ENCODE results near the gene MROH8. TPM values are rescaled to one million over a fixed set of nuclear protein-coding genes. Genes with fewer than 3 reads are reported as not detected.
"Not testable (repeated sequence)": the region's sequence is repeated elsewhere in the genome, so short reads cannot be mapped to it uniquely, and the experiment has no call there.

The MROH8 gene
- polyA plus RNA-seq, 3 donors = 0.35 to 5.5 (median 3.6) TPM

GRCh38 chr20:37120497-37120896 lies 58.9 kb downstream of the MROH8 start:
- WGBS, 3 donors = 76 to 82% (median 79%) methylated on average over 4 of the region's 4 CpGs

DNA sequence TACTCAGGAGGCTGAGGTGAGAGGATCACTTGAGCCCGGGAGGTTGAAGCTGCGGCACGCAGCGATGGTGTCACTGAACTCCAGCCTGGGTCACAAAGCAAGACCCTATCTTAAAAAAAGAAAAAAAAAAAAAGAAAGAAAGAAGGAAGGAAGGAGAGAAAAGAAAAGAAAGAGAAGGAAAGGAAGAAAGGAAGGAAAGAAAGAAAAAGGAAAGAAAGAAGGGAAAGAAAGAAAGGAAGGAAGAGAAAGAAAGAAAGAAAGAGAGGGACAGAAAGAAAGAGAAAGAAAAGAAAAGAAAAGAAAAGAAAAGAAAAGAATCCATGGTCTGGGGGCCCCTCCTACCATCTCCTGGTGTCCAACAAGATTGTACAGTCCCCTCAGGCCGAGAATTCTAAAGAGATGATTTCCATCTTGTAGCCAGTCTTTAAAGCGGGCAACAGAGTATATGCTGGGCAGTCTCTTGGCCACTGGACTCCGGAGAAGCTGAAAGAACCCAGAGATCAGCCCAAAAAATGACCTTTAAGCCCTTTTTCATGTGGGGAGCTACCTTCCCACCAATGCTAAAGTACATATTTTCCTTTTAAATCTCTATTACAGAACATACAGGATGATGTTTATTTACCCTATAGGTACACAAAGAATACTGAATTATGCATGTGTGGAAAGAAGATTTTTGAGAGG lies 59.9 kb downstream of the MROH8 start:
- H3K27ac ChIP-seq (ENCODE audit: low read depth, low read length) = no peak overlapping the region
- 90 to 96% (median 92%) methylated on average over 7 of the region's 7 CpGs for WGBS, 3 donors

More at GRCh38 chr20:37120497-37120896, 58.9 kb downstream of the MROH8 start:
- H3K27ac ChIP-seq (ENCODE audit: low read depth, low read length) = no peak overlapping the region

DNA sequence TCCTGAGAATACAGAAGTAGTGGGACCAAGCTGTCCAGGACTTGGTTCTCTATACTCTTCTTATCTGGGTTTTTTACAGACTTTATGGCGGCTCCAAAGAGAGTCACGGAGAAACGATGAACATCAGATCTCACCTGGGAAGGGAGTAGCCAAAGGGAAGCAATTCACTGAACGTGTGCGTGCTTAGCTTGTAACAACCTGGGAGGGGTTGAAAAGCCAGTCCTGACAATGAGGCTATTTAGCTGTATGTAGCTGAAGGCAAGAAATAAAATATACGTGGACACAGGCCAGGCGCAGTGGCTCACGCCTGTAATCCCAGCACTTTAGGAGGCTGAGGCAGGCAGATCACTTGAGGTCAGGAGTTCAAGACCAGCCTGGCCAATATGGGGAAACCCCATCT lies 65.3 kb downstream of the MROH8 start:
- no peak overlapping the region for H3K27ac ChIP-seq (ENCODE audit: low read depth, low read length)
- 93 to 96% (median 93%) methylated on average over 8 of the region's 8 CpGs for WGBS, 3 donors

DNA sequence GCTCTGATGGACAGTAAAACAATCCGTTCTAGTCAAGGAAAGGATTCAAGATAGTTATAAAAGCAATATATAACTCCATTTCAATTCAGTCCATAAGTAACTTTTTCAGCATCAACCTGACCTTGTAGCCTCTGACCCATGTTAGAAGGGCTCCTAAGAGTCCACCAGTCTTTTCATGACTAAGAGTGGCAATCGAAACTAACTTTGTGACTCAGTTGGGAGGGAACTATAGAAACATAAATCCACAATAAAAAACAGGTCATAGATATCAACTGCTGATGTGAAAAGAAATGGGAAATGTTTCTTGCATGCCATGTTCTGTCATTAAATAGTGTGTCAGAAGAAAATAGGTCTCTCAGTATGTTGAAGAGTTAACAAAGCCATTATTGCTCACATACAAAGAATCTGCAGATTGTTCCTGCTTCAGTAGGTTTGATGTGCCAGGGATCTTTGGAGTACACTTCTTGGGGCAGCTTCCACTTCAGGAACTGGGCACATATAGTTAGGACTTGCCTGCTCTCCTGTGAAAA lies 67.4 kb downstream of the MROH8 start:
- H3K27ac ChIP-seq (ENCODE audit: low read depth, low read length) = no peak overlapping the region
- WGBS, 3 donors = 84 to 94% (median 93%) methylated on average over 2 of the region's 2 CpGs

DNA sequence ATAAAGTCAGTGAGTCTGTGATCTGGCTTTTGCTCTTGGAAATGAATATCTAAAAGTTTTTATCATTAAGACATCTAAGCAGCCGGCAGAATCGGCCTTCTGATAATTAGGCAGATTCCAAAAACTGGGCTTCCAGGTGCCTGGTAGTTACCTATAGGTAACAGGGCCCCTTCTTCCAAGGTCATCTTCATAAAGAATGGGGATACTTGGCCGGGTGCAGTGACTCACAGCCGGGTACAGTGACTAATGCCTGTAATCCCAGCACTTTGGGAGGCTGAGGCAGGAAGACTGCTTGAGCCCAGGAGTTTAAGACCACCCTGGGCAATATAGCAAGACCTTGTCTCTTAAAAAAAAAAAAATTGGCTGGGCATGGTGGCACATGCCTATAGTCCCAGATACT lies 70.7 kb downstream of the MROH8 start:
- H3K27ac ChIP-seq (ENCODE audit: low read depth, low read length) = no peak overlapping the region
- 84 to 95% (median 93%) methylated on average over 4 of the region's 4 CpGs for WGBS, 3 donors

DNA sequence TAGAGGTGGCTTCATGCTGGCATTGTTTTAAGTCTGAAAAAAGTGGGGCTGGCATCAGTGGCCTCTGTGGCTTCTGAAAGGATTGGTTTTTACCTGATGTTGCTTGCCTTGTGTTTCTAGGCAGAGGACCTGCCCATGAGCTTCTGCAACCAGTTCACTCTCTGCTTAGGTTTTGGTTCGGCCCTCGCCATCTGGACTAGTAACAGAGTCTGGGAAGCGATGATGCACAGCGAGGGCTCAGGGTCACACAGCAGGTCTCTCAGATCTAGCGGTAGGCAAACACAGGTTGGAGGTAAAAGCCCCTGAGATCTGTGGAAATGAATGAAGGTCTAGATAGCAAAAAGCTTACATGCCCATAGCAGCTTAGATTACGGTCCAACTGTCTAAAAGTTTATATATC lies 76.8 kb downstream of the MROH8 start:
- 89 to 93% (median 92%) methylated on average over 6 of the region's 6 CpGs for WGBS, 3 donors
- H3K27ac ChIP-seq (ENCODE audit: low read depth, low read length) = no peak overlapping the region

GRCh38 chr20:37096415-37097041 lies 82.8 kb downstream of the MROH8 start:
- H3K27ac ChIP-seq (ENCODE audit: low read depth, low read length) = no peak overlapping the region

DNA sequence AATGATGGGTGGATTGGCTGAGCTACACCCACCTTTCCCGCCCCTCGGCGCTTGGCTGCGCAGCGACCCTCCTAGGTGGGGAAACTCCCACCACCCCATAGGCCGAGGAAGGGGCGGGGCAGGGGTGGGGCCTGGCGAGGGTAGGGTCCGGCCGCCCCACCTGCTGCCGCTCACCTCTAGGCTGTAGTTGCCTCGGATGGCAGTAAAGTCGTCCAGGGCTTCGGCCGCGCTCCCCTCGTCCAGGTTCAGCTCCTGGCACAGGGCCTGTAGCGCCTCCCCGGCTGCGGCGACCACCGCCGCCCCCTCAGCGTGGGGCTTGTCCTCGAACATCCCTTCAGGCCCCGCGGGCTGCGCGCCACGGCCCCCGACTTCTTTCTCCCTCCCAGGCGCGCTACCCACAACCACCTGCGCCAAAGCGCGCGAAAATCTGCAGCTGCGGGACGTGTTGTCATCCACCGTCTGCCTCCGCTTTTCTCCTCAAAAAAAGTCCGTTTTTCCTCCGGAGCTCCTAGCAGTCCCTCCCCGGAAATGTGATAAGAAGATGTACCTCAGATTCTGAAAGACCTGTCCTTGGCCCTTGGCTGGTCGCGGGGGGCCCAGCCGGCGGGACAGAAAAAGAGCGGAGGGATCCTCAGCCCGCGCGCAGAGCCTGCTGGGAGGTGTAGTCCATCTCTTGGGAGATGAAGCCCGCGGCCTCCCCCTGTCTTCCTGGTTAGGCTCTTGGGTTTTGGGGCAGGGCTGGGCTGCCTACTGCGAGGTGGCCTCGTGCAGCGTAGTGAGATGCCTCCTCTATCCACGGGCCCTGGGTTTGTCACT lies 83.5 kb downstream of the MROH8 start, which contains the start of gene RBL1:
Gene RBL1, minus strand, starts transcription at position 399 of the 816 bp plus-strand sequence. Its CDS starts 69 bp downstream, at position 330.
- H3K27ac ChIP-seq (ENCODE audit: low read depth, low read length) = no peak within 1 kb of the TSS
- WGBS, 3 donors = 0 to 1% (median 0%) methylated on average over 50 to 58 of the region's 58 CpGs

More at GRCh38 chr20:37096415-37097041, 82.8 kb downstream of the MROH8 start:
- 64 to 75% (median 69%) methylated on average over 11 of the region's 11 CpGs for WGBS, 3 donors

DNA sequence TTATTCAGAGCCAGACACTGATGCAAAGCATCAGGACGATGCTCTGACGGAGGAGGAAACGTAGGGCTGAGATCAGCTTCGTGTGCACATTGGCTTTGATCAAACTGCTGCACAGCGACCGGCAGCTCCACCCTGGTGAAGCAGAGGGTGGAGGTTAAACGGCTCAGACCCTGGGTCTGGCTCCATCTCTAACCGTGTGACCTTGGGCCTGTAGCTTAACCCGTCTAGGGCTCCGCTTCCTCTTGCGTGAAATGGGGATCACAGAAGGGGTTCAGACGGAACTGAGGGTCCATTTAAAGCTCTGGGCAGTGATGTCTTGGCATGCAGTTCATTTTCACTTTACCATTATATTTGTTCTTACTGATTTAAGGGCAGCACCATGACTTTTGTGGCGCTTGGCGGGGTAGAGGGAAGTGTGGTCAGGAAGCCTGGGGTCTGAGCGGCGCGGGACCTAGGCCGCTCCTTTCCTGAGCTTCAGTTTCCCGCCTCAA lies 84.2 kb downstream of the MROH8 start:
- 1 to 2% (median 1%) methylated on average over 19 of the region's 19 CpGs for WGBS, 3 donors
- H3K27ac ChIP-seq (ENCODE audit: low read depth, low read length) = no peak overlapping the region

- no peak overlapping the region for H3K27ac ChIP-seq (ENCODE audit: low read depth, low read length)
- WGBS, 3 donors = 89 to 92% (median 91%) methylated on average over 2 of the region's 2 CpGs
Measured at GRCh38 chr20:37090407-37090806, 88.9 kb downstream of the MROH8 start.

- WGBS, 3 donors = 89 to 91% (median 89%) methylated on average over 5 of the region's 5 CpGs
- H3K27ac ChIP-seq (ENCODE audit: low read depth, low read length) = no peak overlapping the region
Measured at GRCh38 chr20:37081717-37082289, 97.5 kb downstream of the MROH8 start.

DNA sequence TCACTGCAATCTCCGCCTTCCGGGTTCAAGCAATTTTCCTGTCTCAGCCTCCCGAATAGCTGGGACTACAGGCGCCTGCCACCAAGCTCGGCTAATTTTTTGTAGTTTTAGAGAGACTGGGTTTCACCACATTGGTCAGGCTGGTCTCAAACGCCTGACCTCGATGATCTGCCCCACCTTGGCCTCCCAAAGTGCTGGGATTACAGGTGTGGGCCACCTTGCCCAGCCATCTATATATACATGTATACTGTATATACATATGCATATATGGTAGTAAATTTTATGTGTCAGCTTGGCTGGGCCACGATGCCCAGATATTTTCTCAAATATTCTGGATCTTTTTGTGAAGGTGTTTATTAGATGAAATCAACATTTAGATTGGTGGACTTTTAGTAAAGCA lies 102.3 kb downstream of the MROH8 start:
- H3K27ac ChIP-seq (ENCODE audit: low read depth, low read length) = no peak overlapping the region
- WGBS, 3 donors = 95 to 98% (median 96%) methylated on average over 8 of the region's 8 CpGs

DNA sequence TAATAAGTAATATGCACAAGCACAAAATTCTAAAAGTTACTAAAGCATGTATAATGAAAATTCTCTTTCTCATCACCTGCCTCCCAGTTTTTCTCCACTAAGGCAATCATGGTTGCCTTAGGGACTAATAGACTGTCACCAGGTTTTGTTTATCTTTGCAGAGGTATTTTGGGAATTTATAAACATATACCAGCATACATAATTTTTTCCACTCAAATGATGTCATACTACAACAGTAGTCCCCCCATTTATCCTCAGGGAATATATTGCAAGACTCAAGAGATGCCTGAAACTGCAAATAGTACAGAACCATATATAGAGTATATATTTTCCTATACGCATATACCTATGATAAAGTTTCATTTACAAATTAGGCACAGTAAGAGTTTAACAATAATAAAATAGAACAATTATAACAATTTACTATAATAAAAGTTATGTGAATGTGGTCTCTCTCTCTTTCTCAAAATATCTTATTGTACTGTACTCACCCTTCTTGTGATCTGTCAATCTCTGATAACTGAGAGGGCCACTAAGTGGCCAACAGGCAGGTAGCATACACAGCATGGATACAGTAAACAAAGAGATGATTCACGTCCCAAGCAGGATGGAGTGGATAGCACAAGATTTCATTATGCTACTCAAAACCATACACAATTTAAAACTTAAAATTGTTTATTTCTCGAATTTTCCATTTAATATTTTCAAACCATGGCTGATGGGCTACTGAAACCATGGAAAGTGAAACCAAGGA lies 103.2 kb downstream of the MROH8 start:
- WGBS, 3 donors = 82 to 95% (median 95%) methylated on average over 3 of the region's 3 CpGs
- H3K27ac ChIP-seq (ENCODE audit: low read depth, low read length) = no peak overlapping the region

- 80 to 90% (median 88%) methylated on average over 17 of the region's 17 CpGs for WGBS, 3 donors
Measured at GRCh38 chr20:37072293-37073196, 106.8 kb downstream of the MROH8 start.

GRCh38 chr20:37071481-37071911 lies 107.9 kb downstream of the MROH8 start:
- 75 to 82% (median 81%) methylated on average over 4 of the region's 4 CpGs for WGBS, 3 donors

More at GRCh38 chr20:37072293-37073196, 106.8 kb downstream of the MROH8 start:
- H3K27ac ChIP-seq (ENCODE audit: low read depth, low read length) = no peak overlapping the region

GRCh38 chr20:37069563-37069962 lies 109.8 kb downstream of the MROH8 start:
- H3K27ac ChIP-seq (ENCODE audit: low read depth, low read length) = not testable (repeated sequence)
- 89 to 94% (median 93%) methylated on average over 7 to 17 of the region's 25 CpGs for WGBS, 3 donors

More at GRCh38 chr20:37071481-37071911, 107.9 kb downstream of the MROH8 start:
- no peak overlapping the region for H3K27ac ChIP-seq (ENCODE audit: low read depth, low read length)

- WGBS, 3 donors = 80 to 90% (median 80%) methylated on average over 2 of the region's 2 CpGs
- no peak overlapping the region for H3K27ac ChIP-seq (ENCODE audit: low read depth, low read length)
Measured at GRCh38 chr20:37066168-37066567, 113.2 kb downstream of the MROH8 start.

Measured in adipose tissue (tissue), 3 donors.